Heart right ventricle (tissue), 16 donors: Measurements from ENCODE around the gene WAPL. TPM values are rescaled to one million over a fixed set of nuclear protein-coding genes. Genes with fewer than 3 reads are reported as not detected.
"Not testable (repeated sequence)": the region's sequence is repeated elsewhere in the genome, so short reads cannot be mapped to it uniquely, and the experiment has no call there.

ENCODE experiments used
- ATAC-seq, 8 donors: fragments of 200-7000 bp; cut with Tn5 transposase; one replicate each; pipeline ENCODE4 v1.9.1; 2020; ENCODE audit warnings: mild to moderate bottlenecking in 8 of 8, moderate library complexity in 8 of 8, moderate number of reproducible peaks in 1 of 8
- DNase-seq, 2 donors: peaks; one replicate each; pipeline ENCODE4 v3.0.0-alpha.2; 2020
- H3K27ac ChIP-seq, 10 donors: fragments of 200-600 bp; sonication (generic) in 2 of 10; one replicate each; pipeline versions ENCODE4 v1.5.0 to v1.8.0; 2020 to 2022; ENCODE audit warnings: mild to moderate bottlenecking in 3 of 10
- H3K27me3 ChIP-seq, 7 donors: fragments of 200-600 bp; one replicate each; pipeline ENCODE4 v1.8.0; 2021 to 2022; ENCODE audit warnings: mild to moderate bottlenecking in 2 of 7
- H3K36me3 ChIP-seq, 9 donors: fragments of 200-600 bp; sonication (generic) in 1 of 9; one replicate each; pipeline versions ENCODE4 v1.5.0 to v1.8.0; 2020 to 2022; ENCODE audit warnings: mild to moderate bottlenecking in 2 of 9
- H3K4me1 ChIP-seq, 9 donors: fragments of 200-600 bp; sonication (generic) in 1 of 9; one replicate each; pipeline versions ENCODE4 v1.5.0 to v1.8.0; 2020 to 2022; ENCODE audit warnings: mild to moderate bottlenecking in 4 of 9
- H3K4me3 ChIP-seq, 10 donors: fragments of 200-600 bp; sonication (generic) in 2 of 10; one replicate each; pipeline versions ENCODE4 v1.5.0 to v1.8.0; 2020 to 2022; ENCODE audit warnings: mild to moderate bottlenecking in 7 of 10, moderate library complexity in 2 of 10
- H3K9me3 ChIP-seq, 11 donors: fragments of 200-600 bp in 10 of 11; sonication (generic) in 2 of 11; one replicate each; pipeline versions ENCODE4 v1.5.0 to v1.8.0; 2013 to 2022; ENCODE audit warnings: mild to moderate bottlenecking in 2 of 11, control low read depth in 1 of 11, moderate library complexity in 1 of 11
- CTCF ChIP-seq, 9 donors: fragments of 200-600 bp; sonication (generic) in 2 of 9; IDR thresholded peaks; one replicate each; pipeline versions ENCODE4 v1.5.0 to v1.8.0; 2021 to 2022; ENCODE audit warnings: antibody characterized with exemption in 9 of 9, mild to moderate bottlenecking in 5 of 9, moderate library complexity in 1 of 9
- WGBS, 2 donors: extraction: QIAGEN DNeasy Blood & Tissue Kit; methylation state at CpG; one replicate each; pipeline ENCODE4 v1.1.7; 2013; ENCODE audit warnings: inconsistent platforms in 1 of 2; 5-methylcytosine and 5-hydroxymethylcytosine counted together
- intact Hi-C, 10 donors: fragments of 100-400 bp; cut with DNase I; formaldehyde crosslinking; loops; one replicate each; pipeline versions ENCODE4 v1.11.1 to v1.14.2; 2022
- polyA plus RNA-seq, 2 donors: library from polyadenylated mRNA; stranded (reverse); fragments of 200-250 nt; gene quantifications; one replicate each; pipeline ENCODE4 v1.2.3, GENCODE V29; 2013
- total RNA-seq, 10 donors: library from RNA; stranded (reverse); fragmentation: NEBNext Ultra II Directional in 3 of 10; extraction: Animal tissue kit (Norgen Biotek cat#: 25700) in 3 of 10; gene quantifications; one replicate each; pipeline versions ENCODE4 v1.2.1 to v1.2.4, GENCODE V29; 2021 to 2023
- donor health status: Arrhythmogenic right ventricular cardiomyopathy.
- donor health status: ischemic (EF 13 %, LVEDD 7.1; RV severe dilation, severe dysfunction).
- donor health status: healthy with polysubstance abuse.
- donor health status: DM: no; HTN: yes; CAD: no.
- donor health status: DM: no; HTN: no; CAD: no.
- donor health status: ischemic (EF 25% LVEDD 6.9; RV normal size, moderate dysfunction).
- donor health status: ischemic (EF 25% LVEDD 5.7; RV mildly dilated, moderate dysfunction).
- donor health status: healthy.
- donor health status: DM: yes; HTN: yes; CAD: no.
- donor health status: Ischemic cardiomyopathy.
- donor health status: ischemic (EF 35%, LVEDD 5.7; RV mildly dilated, moderate dysfunction).
- donor health status: nonischemic (EF 11% LVEDD 7.7; RV severe dilation, severe dysfunction).
- donor health status: DM: yes; HTN: yes; CAD: no.
- donor health status: PGD.
- donor health status: ischemic (EF 29% LVEDD 5.4; RV normal size, mild dysfunction).
- donor health status: nonischemic (EF 23%, LVEDD 6.1; RV moderate dilation, normal function).

The WAPL gene
- total and polyA plus RNA-seq, 12 donors: 10.0 to 29.5 (median 23.4) TPM

GRCh38 chr10:86536294-86536861 is 14.8 kb upstream of the WAPL start:
- peak overlapping the region in 1 of 10 donors; percentile 10 for H3K27ac ChIP-seq
- intact Hi-C loops: no loop called here
- no peaks in the 10 kb centered on the region for H3K36me3 ChIP-seq
- peak overlapping the region in 7 of 10 donors; percentile 35 to 61 (median 55) for H3K4me3 ChIP-seq
- H3K9me3 ChIP-seq: peaks cover 0 to 3% (median 0%) of the 10 kb centered on the region in 11 donors
- ATAC-seq (peak in 1 of 8 donors; percentile 7), DNase-seq (peak in 1 of 2 donors; percentile 25)
- TF ChIP-seq CTCF (IDR thresholded peaks at IDR 0.05): no peak
- 32 to 34% methylated on average over 40 of the region's 40 CpGs for WGBS, 2 donors
- H3K27me3 ChIP-seq: peaks cover 0 to 15% (median 0%) of the 10 kb centered on the region in 7 donors
- H3K4me1 ChIP-seq: peaks cover 0 to 21% (median 10%) of the 10 kb centered on the region in 9 donors

DNA sequence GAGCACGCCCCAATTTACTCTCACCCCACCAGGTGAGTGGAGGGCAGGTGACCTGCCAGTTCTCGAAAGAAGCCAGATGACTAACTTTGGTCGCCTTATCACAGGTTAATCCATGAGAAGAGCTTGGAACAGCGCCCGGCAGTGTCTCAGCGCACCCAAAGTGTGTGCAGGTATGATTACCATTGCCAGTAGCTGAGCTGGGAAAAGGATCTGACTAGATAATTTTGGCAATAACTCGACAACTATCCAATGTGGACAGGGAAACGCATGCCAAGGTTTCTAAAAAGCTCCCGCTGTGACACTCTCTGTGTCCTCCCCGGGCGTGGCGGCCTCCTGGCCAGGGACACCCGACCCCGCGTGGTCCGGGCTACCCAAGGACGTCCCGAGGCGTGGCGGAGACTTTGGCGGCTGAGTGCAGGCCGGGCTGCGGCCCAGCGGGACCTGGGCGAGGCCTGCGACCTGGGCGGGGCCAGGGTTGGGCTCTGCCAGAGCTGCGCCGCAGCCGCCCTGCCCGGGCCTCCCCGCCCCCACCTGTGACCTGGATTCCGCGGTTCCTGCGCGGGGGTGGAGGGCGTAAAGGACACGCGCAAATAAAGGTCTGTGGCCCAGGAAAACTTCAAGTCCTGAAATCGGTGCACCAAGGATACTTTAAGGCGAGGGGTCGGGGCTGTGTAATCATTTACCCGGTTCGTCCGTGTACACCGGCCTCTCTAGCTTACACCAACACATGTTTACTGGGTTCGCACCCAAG is 13.7 kb upstream of the WAPL start:
- ATAC-seq: peak; percentile 93 to 99 (median 96)
- Histone ChIP-seq H3K9me3 (peaks cover 0 to 3% (median 0%) of the 10 kb centered on the region in 11 donors), H3K36me3 (no peaks in the 10 kb centered on the region), H3K4me1 (peaks cover 0 to 21% (median 10%) of the 10 kb centered on the region in 9 donors), H3K27ac (peak overlapping the region; percentile 17 to 86 (median 60)), H3K27me3 (peaks cover 0 to 15% (median 0%) of the 10 kb centered on the region in 7 donors), H3K4me3 (peak overlapping the region in 9 of 10 donors; percentile 27 to 61 (median 54))
- WGBS, 2 donors: 13% methylated on average over 47 of the region's 47 CpGs
- TF ChIP-seq CTCF (IDR thresholded peaks at IDR 0.05): no peak
- intact Hi-C loops: no loop called here
- DNase-seq: peak; percentile 78 to 89

DNA sequence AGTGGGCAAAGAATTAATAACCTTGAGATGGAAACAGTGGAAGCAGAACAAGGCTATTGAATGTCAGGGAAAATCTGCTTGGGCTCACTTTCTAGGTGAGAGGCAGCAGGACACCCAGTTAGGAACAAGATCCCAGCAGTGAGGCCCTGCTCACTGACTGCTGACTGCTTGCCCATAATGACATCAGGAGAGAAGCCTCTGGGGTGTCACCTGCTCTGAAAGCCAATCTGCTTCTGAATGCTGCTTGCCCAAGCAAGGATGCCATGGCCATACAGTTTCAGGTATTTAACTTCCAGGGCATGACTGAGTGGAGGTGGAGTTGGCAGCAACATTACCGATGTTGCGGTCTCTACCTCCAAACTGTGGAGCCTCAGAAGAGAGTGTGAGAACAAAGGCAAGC is 11.7 kb upstream of the WAPL start:
- H3K4me3 ChIP-seq: no peak overlapping the region
- peak overlapping the region in 4 of 10 donors; percentile 54 to 86 (median 76) for H3K27ac ChIP-seq
- ATAC-seq (peak in 4 of 8 donors; percentile 16 to 66 (median 52)), DNase-seq (peak in 1 of 2 donors; percentile 44)
- 93 to 98% methylated on average over 2 of the region's 2 CpGs for WGBS, 2 donors
- peaks cover 0 to 22% (median 10%) of the 10 kb centered on the region in 9 donors for H3K4me1 ChIP-seq
- no peaks in the 10 kb centered on the region for H3K36me3 ChIP-seq
- no peak for TF ChIP-seq CTCF (IDR thresholded peaks at IDR 0.05)
- peaks cover 0 to 15% (median 0%) of the 10 kb centered on the region in 7 donors for H3K27me3 ChIP-seq
- peaks cover 0 to 3% (median 0%) of the 10 kb centered on the region in 11 donors for H3K9me3 ChIP-seq
- intact Hi-C loops: loop anchor here in 1 of 10 donors (5.0 kb wide), 1 partner anchor 54 kb away; no protein-coding TSS in a partner anchor

GRCh38 chr10:86528736-86529135 is 7.1 kb upstream of the WAPL start:
- not testable (repeated sequence) for H3K27ac ChIP-seq, H3K36me3 ChIP-seq, ATAC-seq, H3K9me3 ChIP-seq, H3K27me3 ChIP-seq, DNase-seq, H3K4me3 ChIP-seq
- H3K4me1 ChIP-seq: peaks cover 0 to 19% (median 4%) of the 10 kb centered on the region in 9 donors
- intact Hi-C loops: loop anchor here in 1 of 10 donors (10.0 kb wide), 1 partner anchor 116 kb away; no protein-coding TSS in a partner anchor
- 65 to 80% methylated on average over 3 of the region's 3 CpGs for WGBS, 2 donors
